Neural progenitor cell (in vitro differentiated cells): ENCODE measurements around the gene NFU1.

Experiments used
- EZH2 ChIP-seq: fragments of 200-600 bp; sonication (generic); IDR thresholded peaks from 2 replicates; pipeline ENCODE4 v1.6.1; 2017; ENCODE audit warnings: antibody characterized with exemption, mild to moderate bottlenecking, moderate library complexity
- TF ChIP-seq, protein P1 (sequence below): fragments of 200-600 bp; sonication (generic); IDR thresholded peaks from 2 replicates; pipeline ENCODE4 v1.5.1; 2017; ENCODE audit warnings: antibody characterized with exemption, mild to moderate bottlenecking

DNA sequence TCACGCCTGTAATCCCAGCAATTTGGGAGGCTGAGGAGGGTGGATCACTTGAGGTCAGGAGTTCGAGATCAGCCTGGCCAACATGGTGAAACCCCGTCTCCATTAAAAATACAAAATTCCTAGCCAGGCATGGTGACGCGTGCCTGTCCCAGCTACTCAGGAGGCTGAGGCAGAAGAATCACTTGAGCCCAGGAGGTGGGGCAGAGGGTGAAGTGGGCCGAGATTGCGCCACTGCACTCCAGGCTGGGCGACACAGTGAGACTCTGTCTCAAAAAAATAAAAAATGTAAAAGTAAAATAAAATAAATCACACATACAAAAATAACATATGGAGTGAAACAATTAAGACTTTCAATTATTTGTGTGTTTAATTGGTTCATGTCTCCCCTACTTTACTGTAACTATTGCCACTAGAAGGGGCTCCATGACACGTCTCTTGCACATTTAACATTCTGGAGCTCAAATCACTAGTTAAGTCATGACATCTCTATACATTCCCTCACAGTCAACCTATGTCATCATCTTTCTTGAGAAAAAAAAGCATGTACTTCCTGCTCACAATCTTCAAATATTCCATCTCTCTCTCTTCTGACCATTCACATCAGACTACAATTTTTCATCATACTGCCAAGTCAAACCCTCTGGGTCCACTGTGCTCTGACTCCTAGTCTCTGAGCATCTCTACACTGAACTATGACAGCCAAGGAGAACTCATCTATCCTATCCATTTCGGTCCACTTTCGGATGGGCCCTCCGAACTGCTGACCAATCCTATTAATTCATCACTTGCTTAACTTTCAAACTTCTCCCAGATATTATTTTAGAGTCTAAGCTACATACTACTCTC, 56.9 kb downstream of the NFU1 start:
- TF ChIP-seq, protein P1, sequence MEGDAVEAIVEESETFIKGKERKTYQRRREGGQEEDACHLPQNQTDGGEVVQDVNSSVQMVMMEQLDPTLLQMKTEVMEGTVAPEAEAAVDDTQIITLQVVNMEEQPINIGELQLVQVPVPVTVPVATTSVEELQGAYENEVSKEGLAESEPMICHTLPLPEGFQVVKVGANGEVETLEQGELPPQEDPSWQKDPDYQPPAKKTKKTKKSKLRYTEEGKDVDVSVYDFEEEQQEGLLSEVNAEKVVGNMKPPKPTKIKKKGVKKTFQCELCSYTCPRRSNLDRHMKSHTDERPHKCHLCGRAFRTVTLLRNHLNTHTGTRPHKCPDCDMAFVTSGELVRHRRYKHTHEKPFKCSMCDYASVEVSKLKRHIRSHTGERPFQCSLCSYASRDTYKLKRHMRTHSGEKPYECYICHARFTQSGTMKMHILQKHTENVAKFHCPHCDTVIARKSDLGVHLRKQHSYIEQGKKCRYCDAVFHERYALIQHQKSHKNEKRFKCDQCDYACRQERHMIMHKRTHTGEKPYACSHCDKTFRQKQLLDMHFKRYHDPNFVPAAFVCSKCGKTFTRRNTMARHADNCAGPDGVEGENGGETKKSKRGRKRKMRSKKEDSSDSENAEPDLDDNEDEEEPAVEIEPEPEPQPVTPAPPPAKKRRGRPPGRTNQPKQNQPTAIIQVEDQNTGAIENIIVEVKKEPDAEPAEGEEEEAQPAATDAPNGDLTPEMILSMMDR = no peak
- TF ChIP-seq EZH2 = no peak
